Prostate gland (tissue), 2 donors: ENCODE results near the gene COL23A1. TPM values are rescaled to one million over a fixed set of nuclear protein-coding genes. Genes with fewer than 3 reads are reported as not detected.

Experiments used
- DNase-seq: peaks from one replicate; pipeline ENCODE4 v3.0.0-alpha.2; 2019; ENCODE audit warnings: low spot score
- H3K27ac ChIP-seq, 2 donors: fragments of 200-600 bp; sonication (generic); 2 replicates each; pipeline ENCODE4 v1.5.1; 2017 to 2019
- H3K27me3 ChIP-seq: fragments of 200-600 bp; sonication (generic); replicated peaks from 2 replicates; pipeline ENCODE4 v1.5.1; 2019; ENCODE audit not compliant: insufficient read depth
- H3K36me3 ChIP-seq, 2 donors: fragments of 200-600 bp; sonication (generic); 1 replicate in 1 of 2; 2 replicates in 1 of 2; pipeline versions ENCODE4 v1.5.1 to v1.8.1; 2017 to 2019
- H3K4me1 ChIP-seq: fragments of 200-600 bp; sonication (generic); replicated peaks from 2 replicates; pipeline ENCODE4 v1.5.1; 2019
- H3K4me3 ChIP-seq, 2 donors: fragments of 200-600 bp; sonication (generic); 2 replicates each; pipeline ENCODE4 v1.5.1; 2017 to 2019
- H3K9me3 ChIP-seq: fragments of 200-600 bp; sonication (generic); 2 replicates; pipeline ENCODE4 v1.5.1; 2017
- POLR2A ChIP-seq: fragments of 450-650 bp; IDR thresholded peaks from one replicate; pipeline ENCODE4 v1.6.1; 2016; ENCODE audit warnings: antibody characterized with exemption, mild to moderate bottlenecking
- POLR2AphosphoS5 ChIP-seq: sonication (generic); formaldehyde crosslinking; IDR thresholded peaks from one replicate; pipeline ENCODE4 v1.6.1; 2017; ENCODE audit warnings: antibody characterized with exemption
- WGBS: methylation state at CpG from one replicate; pipeline ENCODE4 v1.1.5; 2018; 5-methylcytosine and 5-hydroxymethylcytosine counted together
- intact Hi-C: fragments of 100-400 bp; cut with DNase I; formaldehyde crosslinking; loops from one replicate; pipeline ENCODE4 v1.14.2; 2022
- total RNA-seq, 2 donors: library from RNA; depleted of rRNA; stranded (reverse); fragments of >200 nt; gene quantifications; one replicate each; pipeline ENCODE4 v1.1.0, GENCODE V29; 2016
- TF ChIP-seq, protein P1 (sequence below), 4 experiments: fragments of 200-600 bp in 2 of 4; fragments of 450-650 bp in 2 of 4; sonication (generic) in 2 of 4; IDR thresholded peaks; 1 replicate in 3 of 4; 2 replicates in 1 of 4; pipeline ENCODE4 v1.5.1; 2016 to 2019; ENCODE audit warnings: antibody characterized with exemption in 4 of 4, mild to moderate bottlenecking in 2 of 4, moderate library complexity in 2 of 4

Gene COL23A1
- total RNA-seq, 2 donors from 2014 or later = 2.7 to 6.1 TPM

GRCh38 chr5:178291161-178291561, 299.0 kb downstream of the COL23A1 start:
- TF ChIP-seq POLR2AphosphoS5 (no peak), POLR2A (no peak)
- TF ChIP-seq, protein P1, sequence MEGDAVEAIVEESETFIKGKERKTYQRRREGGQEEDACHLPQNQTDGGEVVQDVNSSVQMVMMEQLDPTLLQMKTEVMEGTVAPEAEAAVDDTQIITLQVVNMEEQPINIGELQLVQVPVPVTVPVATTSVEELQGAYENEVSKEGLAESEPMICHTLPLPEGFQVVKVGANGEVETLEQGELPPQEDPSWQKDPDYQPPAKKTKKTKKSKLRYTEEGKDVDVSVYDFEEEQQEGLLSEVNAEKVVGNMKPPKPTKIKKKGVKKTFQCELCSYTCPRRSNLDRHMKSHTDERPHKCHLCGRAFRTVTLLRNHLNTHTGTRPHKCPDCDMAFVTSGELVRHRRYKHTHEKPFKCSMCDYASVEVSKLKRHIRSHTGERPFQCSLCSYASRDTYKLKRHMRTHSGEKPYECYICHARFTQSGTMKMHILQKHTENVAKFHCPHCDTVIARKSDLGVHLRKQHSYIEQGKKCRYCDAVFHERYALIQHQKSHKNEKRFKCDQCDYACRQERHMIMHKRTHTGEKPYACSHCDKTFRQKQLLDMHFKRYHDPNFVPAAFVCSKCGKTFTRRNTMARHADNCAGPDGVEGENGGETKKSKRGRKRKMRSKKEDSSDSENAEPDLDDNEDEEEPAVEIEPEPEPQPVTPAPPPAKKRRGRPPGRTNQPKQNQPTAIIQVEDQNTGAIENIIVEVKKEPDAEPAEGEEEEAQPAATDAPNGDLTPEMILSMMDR (IDR thresholded peaks at IDR 0.05) = no peak
- H3K9me3 ChIP-seq = no peaks in the 10 kb centered on the region
- no peaks in the 10 kb centered on the region for H3K36me3 ChIP-seq
- H3K27me3 ChIP-seq = no peaks in the 10 kb centered on the region
- WGBS = 82% methylated on average over 13 of the region's 13 CpGs
- H3K27ac ChIP-seq = no peak overlapping the region
- no peak overlapping the region for H3K4me3 ChIP-seq
- H3K4me1 ChIP-seq = no peaks in the 10 kb centered on the region
- intact Hi-C loops = no loop called here
- DNase-seq = no peak

DNA sequence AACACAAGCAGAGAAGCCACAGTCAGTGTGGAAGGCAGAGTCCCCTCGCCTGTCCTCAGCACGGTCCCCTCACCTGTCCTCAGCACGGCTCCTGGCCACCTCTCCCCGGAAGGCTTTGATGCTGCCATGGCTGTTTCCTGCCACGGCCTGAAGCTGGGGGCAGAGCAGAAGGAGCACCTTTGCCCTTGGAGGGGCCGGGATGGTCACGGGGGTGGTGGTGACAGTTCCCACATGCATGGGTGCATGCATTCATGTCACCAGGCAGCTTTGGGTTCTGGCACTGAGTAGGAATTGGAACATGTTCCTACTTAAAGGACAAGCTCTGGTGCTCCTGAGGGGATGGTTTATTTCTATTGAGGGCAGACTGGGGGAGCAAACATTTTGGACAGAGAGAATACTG, 299.8 kb downstream of the COL23A1 start:
- 87% methylated on average over 7 of the region's 7 CpGs for WGBS
- no peaks in the 10 kb centered on the region for H3K27me3 ChIP-seq
- no peaks in the 10 kb centered on the region for H3K9me3 ChIP-seq
- intact Hi-C loops = no loop called here
- H3K36me3 ChIP-seq = no peaks in the 10 kb centered on the region
- H3K4me3 ChIP-seq = no peak overlapping the region
- no peaks in the 10 kb centered on the region for H3K4me1 ChIP-seq
- TF ChIP-seq POLR2AphosphoS5 = no peak
- no peak for DNase-seq
- H3K27ac ChIP-seq = no peak overlapping the region

DNA sequence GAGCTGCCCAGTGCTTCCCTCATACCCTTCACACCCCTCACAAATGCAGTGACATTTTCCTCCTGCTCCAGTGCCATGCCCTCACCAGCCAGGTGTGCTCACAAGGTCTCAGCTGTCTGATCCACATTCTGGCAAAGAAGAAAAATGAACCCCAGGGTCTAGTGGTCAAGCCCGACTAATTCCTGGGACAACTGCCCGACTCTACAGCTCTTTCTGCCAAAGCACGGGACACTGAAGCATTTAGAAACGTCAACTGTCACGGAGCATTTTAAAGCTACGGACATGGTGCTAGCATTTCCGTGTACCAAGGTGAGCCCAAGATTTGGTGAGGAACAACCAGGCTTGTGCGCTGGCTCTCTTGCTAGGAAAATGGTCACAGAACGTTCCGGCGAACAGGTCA, 300.8 kb downstream of the COL23A1 start:
- TF ChIP-seq POLR2AphosphoS5 (no peak), POLR2A (no peak)
- TF ChIP-seq, protein P1 (IDR thresholded peaks at IDR 0.05) = no peak
- Histone ChIP-seq H3K9me3 (no peaks in the 10 kb centered on the region), H3K36me3 (no peaks in the 10 kb centered on the region), H3K4me1 (no peaks in the 10 kb centered on the region), H3K27ac (no peak overlapping the region), H3K27me3 (no peaks in the 10 kb centered on the region), H3K4me3 (no peak overlapping the region)
- DNase-seq = no peak
- intact Hi-C loops = no loop called here
- 33% methylated on average over 11 of the region's 11 CpGs for WGBS

GRCh38 chr5:178288401-178289368, 301.5 kb downstream of the COL23A1 start:
- peak; percentile 88 for DNase-seq
- intact Hi-C loops = no loop called here
- 35% methylated on average over 21 of the region's 21 CpGs for WGBS
- Histone ChIP-seq H3K4me3 (no peak overlapping the region), H3K9me3 (no peaks in the 10 kb centered on the region), H3K27ac (peak overlapping the region in 1 of 2 donors; percentile 14), H3K4me1 (no peaks in the 10 kb centered on the region), H3K27me3 (no peaks in the 10 kb centered on the region), H3K36me3 (no peaks in the 10 kb centered on the region)
- peak; percentile 80 for TF ChIP-seq POLR2AphosphoS5
- TF ChIP-seq POLR2A = no peak

GRCh38 chr5:178287791-178288105, 302.4 kb downstream of the COL23A1 start:
- Histone ChIP-seq H3K27ac (no peak overlapping the region), H3K36me3 (no peaks in the 10 kb centered on the region), H3K4me1 (no peaks in the 10 kb centered on the region), H3K4me3 (no peak overlapping the region), H3K27me3 (no peaks in the 10 kb centered on the region), H3K9me3 (no peaks in the 10 kb centered on the region)
- DNase-seq = no peak
- WGBS = 85% methylated on average over 10 of the region's 10 CpGs
- TF ChIP-seq POLR2AphosphoS5 (no peak), POLR2A (no peak)
- TF ChIP-seq, protein P1 (IDR thresholded peaks at IDR 0.05) = no peak
- intact Hi-C loops = no loop called here
